Measurements from ENCODE around the gene TBCD. TPM values are rescaled to one million over a fixed set of nuclear protein-coding genes. Genes with fewer than 3 reads are reported as not detected.

TBCD gene
- total RNA-seq, 1 donor, result 22.5 TPM

DNA sequence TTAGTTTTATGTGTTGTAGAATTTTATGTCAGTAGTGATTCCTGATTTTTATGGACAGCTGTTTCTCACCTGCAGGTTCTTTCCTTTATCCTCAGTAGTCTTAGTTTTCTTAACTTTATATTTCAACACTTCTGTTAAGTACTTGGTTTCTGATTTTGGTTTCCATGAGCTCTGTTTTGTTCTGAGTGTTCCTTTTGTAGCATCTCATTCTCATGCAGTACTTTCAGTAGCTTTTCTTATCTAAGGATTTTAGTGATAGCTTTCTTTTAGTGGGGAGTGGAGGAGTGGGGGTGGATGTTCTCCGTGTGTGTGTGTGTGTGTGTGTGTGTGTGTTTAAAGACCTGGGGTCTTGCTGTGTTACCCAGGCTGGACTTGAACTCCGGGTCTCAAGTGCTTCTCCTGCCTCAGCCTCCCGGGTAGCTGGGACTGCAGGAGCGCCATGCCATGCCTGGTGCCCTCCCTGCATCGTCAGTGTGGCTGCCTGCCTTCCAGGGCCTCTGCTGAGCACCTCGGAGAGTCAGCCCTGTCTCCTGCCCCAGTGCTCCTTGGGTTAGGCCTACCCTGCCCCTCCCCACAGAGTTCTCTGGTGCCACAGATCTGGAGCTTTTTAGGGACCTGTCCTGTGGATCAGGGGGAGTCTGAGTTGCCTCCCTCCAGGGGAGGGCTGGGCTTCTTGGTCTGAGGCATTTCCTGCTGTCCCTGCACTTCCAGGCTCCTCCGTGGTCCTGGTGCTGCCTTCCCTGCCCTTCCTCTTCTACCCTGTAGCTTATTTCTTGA lies 92.2 kb downstream of the TBCD start:
- no peak for DNase-seq (ENCODE audit: low read depth)
- TF ChIP-seq, protein P1, sequence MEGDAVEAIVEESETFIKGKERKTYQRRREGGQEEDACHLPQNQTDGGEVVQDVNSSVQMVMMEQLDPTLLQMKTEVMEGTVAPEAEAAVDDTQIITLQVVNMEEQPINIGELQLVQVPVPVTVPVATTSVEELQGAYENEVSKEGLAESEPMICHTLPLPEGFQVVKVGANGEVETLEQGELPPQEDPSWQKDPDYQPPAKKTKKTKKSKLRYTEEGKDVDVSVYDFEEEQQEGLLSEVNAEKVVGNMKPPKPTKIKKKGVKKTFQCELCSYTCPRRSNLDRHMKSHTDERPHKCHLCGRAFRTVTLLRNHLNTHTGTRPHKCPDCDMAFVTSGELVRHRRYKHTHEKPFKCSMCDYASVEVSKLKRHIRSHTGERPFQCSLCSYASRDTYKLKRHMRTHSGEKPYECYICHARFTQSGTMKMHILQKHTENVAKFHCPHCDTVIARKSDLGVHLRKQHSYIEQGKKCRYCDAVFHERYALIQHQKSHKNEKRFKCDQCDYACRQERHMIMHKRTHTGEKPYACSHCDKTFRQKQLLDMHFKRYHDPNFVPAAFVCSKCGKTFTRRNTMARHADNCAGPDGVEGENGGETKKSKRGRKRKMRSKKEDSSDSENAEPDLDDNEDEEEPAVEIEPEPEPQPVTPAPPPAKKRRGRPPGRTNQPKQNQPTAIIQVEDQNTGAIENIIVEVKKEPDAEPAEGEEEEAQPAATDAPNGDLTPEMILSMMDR (IDR thresholded peaks at IDR 0.05; ENCODE audit: insufficient read depth, low read depth, low read length), result no peak
- no peak overlapping the region for H3K4me3 ChIP-seq (ENCODE audit: low read depth, low read length)

DNA sequence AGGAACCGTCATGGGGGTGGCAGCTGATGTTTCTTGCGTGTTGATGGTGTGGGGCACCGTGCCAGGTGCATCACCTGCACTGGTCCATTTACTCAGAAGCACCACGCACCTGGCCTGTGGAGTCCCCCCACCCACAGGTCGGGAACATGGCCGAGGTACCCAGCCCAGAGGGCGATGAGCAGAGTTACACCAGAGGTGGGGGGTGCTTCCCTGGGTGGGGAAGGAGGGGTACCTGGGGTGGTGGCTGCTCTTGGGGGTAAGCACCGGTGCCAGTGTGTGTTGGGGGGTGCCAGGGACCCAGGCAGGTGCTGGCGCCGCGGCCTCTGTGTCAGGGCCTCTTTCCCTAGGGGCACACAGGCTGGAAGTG lies 92.9 kb downstream of the TBCD start:
- TF ChIP-seq, protein P1 (IDR thresholded peaks at IDR 0.05; ENCODE audit: insufficient read depth, low read depth, low read length), result no peak
- peak overlapping the region; percentile 62 for H3K4me3 ChIP-seq (ENCODE audit: low read depth, low read length)
- no peak for DNase-seq (ENCODE audit: low read depth)

DNA sequence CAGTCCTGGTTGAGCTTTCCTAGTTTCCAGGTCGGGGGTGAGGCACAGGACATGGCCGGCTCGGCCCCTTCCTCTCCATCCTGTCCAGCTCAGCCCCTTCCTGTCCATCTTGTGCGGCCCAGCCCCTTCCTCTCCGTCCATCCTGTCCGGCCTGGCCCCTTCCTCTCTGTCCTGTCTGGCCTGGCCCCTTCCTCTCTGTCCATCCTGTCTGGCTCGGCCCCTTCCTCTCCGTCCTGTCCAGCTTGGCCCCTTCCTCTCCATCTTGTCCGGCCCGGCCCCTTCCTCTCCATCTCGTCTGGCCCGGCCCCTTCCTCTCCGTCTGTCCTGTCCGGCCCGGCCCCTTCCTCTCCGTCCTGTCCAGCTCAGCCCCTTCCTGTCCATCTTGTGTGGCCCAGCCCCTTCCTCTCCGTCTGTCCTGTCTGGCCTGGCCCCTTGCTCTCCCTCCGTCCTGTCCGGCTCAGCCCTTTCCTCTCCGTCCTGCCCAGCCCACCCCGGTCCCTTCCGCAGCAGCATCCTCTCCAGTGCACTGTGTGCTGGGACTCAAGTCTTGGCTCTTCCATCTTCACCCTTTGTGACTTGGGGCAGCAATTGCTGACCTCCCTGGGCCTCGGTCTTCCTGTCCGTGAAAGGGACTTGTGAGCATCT lies 93.4 kb downstream of the TBCD start:
- TF ChIP-seq, protein P1 (IDR thresholded peaks at IDR 0.05; ENCODE audit: insufficient read depth, low read depth, low read length), result no peak
- peak overlapping the region; percentile 62 for H3K4me3 ChIP-seq (ENCODE audit: low read depth, low read length)
- DNase-seq (ENCODE audit: low read depth), result peak; percentile 84

DNA sequence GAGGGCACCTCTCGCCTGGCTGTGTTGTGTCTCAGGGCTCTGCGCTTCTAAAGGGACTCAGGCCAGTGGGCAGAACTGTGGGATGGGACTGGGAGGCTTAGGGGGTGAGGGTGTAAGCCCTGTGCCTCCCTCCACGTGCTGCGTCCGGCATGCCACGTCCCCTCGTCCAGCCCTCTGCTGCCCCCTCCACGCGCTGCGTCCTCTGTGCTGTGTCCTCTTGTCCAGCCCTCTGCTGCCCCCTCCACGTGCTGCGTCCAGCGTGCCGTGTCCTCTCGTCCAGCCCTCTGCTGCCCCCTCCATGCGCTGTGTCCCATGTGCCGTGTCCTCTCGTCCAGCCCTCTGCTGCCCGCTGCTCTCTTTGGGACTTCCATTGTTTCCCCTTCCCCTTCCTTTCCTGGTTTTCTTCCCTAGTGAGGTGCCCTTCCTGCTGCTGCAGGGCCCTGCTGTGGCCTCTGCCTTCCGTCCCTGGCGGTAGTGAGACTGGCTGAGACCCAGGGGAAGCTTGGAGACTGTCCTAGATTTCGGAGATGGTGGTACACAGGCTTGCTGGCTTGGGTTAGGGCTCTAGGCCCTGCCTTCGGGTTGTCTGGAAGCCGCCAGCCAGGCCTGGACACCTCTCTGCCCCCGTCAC lies 94.3 kb downstream of the TBCD start:
- DNase-seq (ENCODE audit: low read depth), result no peak
- TF ChIP-seq, protein P1 (IDR thresholded peaks at IDR 0.05; ENCODE audit: insufficient read depth, low read depth, low read length), result no peak

DNA sequence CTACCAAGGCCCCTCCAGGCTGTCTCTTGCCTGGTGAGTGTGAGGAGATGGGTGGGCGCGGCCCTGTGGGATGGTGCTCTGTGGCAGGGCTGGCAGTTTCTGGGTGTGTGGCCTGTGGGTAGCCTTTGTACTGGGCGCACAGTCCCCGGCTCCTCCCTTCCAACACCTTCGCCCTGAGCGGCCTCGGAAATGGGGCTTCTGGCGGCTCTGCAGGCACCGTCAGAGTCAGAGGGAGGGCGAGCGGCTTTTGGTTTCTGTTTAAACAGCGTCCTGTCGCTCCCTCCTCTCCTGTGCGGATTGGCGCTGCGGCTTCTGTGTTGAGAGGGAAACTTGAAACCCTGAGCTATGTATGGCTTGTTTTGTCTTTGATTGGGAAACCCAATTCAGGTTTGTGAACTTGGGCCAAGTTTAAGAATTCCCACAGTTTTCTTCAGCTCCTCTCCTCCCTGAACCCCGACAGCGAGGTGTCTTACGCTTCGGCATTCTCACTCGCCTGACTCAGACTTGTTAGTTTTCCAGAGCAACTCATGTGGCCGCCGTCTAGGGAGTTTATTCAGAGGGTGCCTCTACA lies 96.2 kb downstream of the TBCD start:
- H3K4me3 ChIP-seq (ENCODE audit: low read depth, low read length), result peak overlapping the region; percentile 35
- DNase-seq (ENCODE audit: low read depth), result peak; percentile 90
- TF ChIP-seq, protein P1 (IDR thresholded peaks at IDR 0.05; ENCODE audit: insufficient read depth, low read depth, low read length), result no peak

More for the DNA sequence above, 94.3 kb downstream of the TBCD start:
- peak overlapping the region; percentile 62 for H3K4me3 ChIP-seq (ENCODE audit: low read depth, low read length)

DNA sequence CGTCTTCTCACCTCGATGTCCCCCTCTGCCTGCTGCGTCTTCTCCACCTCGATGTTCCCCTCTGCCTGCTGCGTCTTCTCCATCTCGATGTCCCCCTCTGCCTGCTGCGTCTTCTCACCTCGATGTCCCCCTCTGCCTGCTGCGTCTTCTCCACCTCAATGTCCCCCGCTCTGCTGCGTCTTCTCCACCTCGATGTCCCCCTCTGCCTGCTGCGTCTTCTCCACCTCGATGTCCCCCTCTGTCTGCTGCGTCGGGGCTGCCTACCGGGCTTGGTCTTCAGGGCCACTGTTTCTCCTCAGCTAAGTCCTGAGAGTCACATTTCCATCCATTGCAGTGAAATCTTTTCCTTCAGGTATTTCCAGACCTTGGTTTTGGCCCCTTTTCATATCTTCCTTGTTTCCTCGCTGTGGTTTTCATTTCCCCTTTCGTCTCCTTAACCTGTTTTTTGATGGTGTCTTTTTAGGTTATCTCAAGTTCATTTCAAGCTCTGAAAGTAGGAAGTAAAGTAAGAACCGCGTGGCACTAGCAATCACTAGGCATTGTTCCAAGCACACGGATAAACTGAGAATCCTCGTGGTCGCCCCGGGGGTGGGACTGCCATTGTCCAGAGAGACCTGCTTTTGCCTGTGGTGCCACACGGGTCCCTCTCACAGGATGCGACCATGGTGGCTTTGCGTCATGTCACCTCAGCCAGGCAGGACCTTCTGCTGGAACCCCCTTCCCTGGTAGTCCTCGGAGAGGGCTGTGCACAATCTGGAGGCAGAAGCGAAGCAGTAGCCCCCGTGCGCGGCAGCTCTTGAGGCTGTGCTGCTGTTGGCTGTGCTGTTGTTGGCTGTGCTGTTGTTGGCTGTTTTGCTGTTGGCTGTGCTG lies 97.4 kb downstream of the TBCD start:
- no peak for DNase-seq (ENCODE audit: low read depth)
- TF ChIP-seq, protein P1 (IDR thresholded peaks at IDR 0.05; ENCODE audit: insufficient read depth, low read depth, low read length), result no peak

More for the DNA sequence above, 97.4 kb downstream of the TBCD start:
- H3K4me3 ChIP-seq (ENCODE audit: low read depth, low read length), result no peak overlapping the region
